GM18858 (cell line): ENCODE data around the gene S100A12.

Experiments
- ATAC-seq: cut with Tn5 transposase; IDR thresholded peaks from one replicate; pipeline ENCODE4 v1.9.1; 2021; ENCODE audit not compliant: unreplicated experiment

Gene S100A12

DNA sequence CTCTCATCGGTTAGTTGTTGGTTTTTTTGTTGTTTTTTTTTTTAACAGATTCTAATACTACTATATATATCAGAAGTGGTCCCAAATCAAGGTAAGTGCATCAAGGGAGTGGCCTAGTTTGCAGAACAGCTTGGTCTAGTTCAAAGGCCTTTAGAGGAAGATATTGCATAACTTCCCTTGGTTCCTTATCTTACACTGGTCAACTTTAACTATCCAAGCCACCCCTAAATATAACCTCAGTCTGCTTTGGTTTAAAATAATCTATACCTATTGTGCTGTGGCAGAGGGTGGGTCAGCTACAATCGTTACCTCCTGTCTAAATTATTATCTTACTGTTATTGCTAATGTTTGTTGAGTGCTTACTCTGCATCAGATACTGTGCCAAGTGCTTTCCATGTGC is 6.9 kb downstream of the S100A12 start:
- ATAC-seq, result no peak

GRCh38 chr1:153367090-153367489 is 8.3 kb downstream of the S100A12 start:
- ATAC-seq, result no peak

DNA sequence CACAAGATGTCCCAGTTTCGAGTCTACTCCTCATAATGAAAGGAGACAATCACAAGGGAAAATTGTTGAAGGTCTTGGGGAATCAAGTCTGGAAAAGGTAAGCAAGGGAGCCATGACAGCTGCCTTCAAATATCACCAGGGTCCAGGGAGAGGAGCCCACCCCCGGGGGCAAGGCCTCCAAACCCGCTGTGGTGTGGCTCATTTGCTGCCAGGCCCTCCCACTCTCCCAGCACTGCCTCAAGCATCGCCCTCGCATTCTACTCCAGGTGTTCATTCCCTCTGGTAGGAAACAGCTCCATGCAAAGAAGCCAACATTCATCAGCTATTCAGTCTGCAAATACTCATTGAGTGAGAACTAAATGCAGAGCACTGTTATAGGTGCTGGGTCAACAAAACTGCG is 9.2 kb downstream of the S100A12 start:
- ATAC-seq, result no peak

DNA sequence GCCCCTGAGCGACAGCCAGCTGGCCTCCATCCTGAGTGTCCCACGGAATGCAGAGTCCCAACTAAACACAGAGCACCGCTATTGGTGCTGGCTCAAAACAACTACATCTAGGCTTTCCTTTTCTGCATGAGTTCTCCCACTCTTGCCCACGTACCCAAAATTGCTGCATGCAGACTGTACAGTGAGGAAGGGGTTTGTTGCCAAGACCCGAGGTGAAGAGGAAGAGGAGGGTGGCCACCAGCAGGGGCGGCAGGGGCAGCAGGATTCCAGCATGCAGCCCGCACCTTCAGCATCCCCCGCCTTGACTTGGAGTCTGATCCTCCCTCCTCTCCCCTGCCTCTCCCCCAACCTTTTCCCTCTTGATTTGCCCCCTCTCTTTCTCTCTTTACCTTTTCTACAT is 9.7 kb downstream of the S100A12 start:
- ATAC-seq, result no peak

GRCh38 chr1:153364766-153365666 is 10.4 kb downstream of the S100A12 start:
- no peak for ATAC-seq

- ATAC-seq, result no peak
These were observed 11.3 kb downstream of the S100A12 start for GRCh38 chr1:153364156-153364555.

GRCh38 chr1:153363641-153364040 is 11.8 kb downstream of the S100A12 start:
- no peak for ATAC-seq

DNA sequence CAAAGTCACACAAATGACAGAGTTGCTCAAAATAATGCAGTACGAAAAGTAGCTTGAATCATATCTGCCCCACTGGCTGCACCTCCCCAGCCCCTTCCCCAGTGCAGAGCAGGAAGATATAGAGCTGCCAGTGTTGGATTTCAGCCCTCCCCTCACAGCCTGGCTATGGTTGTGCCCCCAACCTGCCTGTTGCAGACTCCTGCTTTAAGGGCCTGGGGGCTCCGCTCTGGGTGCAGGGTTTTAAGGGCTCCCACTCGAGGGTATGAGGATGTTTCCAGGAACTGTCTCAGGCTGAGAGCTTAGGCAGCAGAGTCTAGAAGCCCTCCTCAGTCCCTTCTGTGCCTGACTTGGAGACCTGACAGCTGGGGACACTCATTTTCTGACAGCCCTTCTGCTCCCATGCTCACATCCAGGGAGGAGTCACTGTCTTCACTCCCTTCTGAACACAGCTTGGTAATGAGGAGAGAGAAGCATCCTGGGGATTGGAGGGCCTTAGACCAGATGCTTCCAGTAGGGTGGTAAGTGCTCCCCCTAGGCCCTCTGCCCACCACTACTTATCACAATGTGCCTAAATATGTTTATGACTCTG is 13.1 kb downstream of the S100A12 start:
- ATAC-seq, result no peak

DNA sequence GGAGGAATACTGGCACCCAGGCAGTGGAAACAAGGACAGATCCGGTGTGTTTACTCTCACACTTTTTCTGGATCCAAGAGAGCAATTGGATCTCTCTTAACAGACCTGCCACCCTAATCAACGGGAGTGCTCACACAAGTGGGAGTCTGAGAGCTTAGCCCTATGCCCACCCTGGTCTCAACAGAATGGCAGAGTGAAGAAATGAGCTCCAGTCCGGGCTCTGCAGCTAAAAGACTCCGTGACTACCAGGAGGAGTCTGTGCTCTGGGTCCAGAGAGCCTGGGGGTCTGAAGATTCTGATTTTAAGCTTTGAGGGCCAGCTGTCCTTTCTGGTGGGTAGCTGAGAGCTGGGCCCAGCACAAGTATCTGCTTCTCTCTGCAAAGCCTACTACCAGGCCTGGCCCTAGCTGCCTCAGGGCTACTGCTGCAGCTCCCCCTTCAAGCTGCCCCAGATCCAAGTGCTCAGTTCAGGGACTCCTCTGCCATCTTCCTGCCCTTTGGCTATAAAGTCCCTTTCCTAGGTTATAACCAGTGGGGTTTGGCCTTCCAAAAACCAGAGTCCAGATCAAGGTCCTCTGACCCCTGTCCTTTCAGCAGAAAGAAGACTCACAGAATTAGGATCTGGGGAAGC is 13.8 kb downstream of the S100A12 start:
- ATAC-seq, result no peak

GRCh38 chr1:153360592-153361479 is 14.6 kb downstream of the S100A12 start:
- ATAC-seq, result no peak

GRCh38 chr1:153360190-153360589 is 15.2 kb downstream of the S100A12 start:
- ATAC-seq, result no peak

DNA sequence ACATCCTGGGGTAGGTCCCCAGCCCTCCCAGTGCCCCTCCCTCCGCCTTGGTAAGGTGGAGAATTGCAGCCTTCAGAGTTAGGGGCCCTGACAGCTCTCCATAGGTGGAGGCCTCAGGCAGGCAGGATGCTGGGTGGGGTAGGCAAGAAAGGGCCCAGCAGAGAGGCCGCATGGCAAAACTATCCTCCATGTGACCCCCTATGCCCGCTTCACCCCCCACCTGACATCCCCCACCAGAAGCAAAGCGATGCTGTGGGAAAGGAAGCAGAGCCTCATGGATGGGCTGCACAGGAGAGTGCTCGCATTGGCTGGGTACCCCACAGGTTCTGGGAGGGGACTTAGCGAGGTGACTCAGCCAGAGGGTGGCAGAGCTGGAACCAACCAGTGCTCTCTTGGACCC is 16.2 kb downstream of the S100A12 start:
- no peak for ATAC-seq

- no peak for ATAC-seq
These were observed 16.8 kb downstream of the S100A12 start for GRCh38 chr1:153358691-153358975.

GRCh38 chr1:153357853-153358690 is 17.3 kb downstream of the S100A12 start, which contains the start of gene S100A9:
Gene S100A9, plus strand, starts transcription at chr1:153357854. Its CDS starts 430 bp downstream, at chr1:153358284.
- ATAC-seq, result no peak

DNA sequence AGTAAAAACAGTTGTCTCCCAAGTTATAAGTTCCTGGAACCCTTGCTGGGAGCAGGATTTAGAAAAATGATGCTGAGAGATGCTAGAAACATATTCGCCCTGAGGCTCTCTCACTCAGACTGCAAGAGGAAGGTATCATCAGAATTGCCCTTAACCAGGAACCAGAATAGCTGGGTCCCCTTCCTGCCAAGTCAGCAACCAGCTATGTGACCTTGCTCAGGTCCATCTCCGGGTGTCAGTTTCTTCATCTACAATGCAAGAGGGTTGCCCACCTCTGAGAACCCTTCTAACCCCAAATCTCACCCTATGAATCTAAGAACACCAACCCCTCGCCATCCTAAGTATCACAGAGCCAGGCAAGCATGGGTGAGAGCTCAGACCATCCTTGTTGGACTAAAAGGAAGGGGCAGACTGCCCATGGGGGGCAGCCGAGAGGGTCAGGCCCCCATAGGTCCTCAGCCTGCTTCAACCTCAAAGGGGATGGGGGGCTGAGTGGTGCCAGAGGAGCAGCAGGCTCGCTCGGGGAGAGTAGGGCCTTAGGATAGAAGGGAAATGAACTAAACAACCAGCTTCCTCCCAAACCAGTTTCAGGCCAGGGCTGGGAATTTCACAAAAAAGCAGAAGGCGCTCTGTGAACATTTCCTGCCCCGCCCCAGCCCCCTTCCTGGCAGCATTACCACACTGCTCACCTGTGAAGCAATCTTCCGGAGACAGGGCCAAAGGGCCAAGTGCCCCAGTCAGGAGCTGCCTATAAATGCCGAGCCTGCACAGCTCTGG is 18.2 kb downstream of the S100A12 start:
- no peak for ATAC-seq

DNA sequence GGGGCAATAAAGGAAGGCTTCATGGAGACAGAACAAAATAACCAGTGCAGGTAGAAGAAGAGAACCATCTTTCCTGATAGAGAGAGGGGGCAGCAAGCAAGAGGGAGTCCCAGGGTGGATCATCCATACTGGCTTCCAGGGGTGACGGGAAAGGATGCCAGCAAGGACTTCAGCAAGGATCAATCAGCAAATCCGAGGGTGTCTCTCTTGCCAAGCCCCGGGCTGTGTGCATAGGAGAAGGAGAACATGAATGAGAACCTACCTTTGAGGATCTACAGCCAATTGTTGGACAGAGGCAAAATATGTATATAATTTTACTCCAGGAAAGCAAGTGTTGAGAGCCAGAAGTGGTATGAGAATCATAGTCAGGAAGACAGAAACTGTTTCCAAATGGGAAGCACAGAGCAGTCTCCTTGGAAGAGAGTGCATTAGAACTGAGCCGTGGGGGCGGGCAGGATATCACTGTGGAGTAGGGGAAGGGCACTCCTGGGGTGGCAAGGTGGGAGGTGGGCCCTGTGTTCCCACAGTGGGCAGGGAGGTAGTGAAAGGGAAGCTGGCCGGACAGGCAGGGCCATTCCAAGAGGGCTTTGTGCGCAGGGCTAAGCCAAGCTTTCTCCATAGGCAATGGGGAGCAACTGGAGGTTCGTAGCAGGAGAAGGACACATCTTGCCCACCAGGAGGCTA is 18.9 kb downstream of the S100A12 start:
- ATAC-seq, result no peak

- no peak for ATAC-seq
These were observed 19.9 kb downstream of the S100A12 start for GRCh38 chr1:153355445-153356071.

DNA sequence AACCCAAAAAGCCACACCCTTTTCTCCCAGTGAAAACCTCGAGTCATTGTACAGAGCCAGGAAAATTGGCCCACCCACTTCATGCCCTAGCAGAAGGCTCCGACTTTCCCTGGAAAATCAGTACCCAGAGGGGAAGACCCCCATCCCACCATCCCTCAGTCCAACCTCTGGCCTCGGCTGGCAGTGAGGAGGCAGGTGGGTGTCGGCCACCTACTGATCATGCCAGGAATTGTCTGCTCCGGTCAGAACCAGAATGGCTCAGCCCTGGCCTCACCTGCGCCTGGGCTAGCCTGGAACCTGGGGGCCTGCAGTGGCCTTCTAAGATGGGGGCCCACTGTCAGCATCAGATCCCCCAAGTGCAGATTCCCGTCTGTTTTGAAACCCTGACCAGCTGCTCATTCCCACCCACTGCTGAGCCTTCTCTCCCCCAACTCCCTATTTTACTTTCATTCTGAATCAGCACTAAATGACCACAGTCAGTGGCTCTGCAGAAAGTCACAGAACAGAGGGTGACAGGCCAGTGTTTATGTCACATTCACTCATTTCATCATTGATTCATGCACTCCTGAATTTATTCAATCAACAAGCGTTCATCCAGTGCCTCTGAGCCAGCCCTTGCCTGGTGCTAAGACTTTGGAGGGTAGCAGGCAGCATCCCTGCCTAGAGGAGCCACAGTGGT is 20.8 kb downstream of the S100A12 start:
- no peak for ATAC-seq
